ENCODE measurements around the gene EHD4. TPM values are rescaled to one million over a fixed set of nuclear protein-coding genes. Genes with fewer than 3 reads are reported as not detected.

The EHD4 gene
- total RNA-seq, 2 experiments from 2014 or later, result 23.5 to 23.6 TPM

- DNase-seq, result no peak
- peaks cover 15% of the 10 kb centered on the region for H3K36me3 Mint-ChIP-seq
- no peak overlapping the region for H3K4me3 Mint-ChIP-seq
- no peak overlapping the region for H3K27ac Mint-ChIP-seq
- no peaks in the 10 kb centered on the region for H3K27me3 Mint-ChIP-seq
- H3K9me3 Mint-ChIP-seq, result peaks cover 3% of the 10 kb centered on the region
- peaks cover 16% of the 10 kb centered on the region for H3K4me1 Mint-ChIP-seq
Observed at GRCh38 chr15:41961001-41961518, 11.3 kb downstream of the EHD4 start.

- peaks cover 3% of the 10 kb centered on the region for H3K9me3 Mint-ChIP-seq
- no peaks in the 10 kb centered on the region for H3K27me3 Mint-ChIP-seq
- H3K4me3 Mint-ChIP-seq, result no peak overlapping the region
Observed at GRCh38 chr15:41958002-41958420, 14.3 kb downstream of the EHD4 start.

GRCh38 chr15:41957021-41957897 lies 15.1 kb downstream of the EHD4 start:
- H3K4me3 Mint-ChIP-seq, result no peak overlapping the region
- peaks cover 12% of the 10 kb centered on the region for H3K4me1 Mint-ChIP-seq
- peaks cover 2% of the 10 kb centered on the region for H3K9me3 Mint-ChIP-seq
- H3K27me3 Mint-ChIP-seq, result no peaks in the 10 kb centered on the region
- DNase-seq, result no peak
- H3K36me3 Mint-ChIP-seq, result peaks cover 13% of the 10 kb centered on the region
- H3K27ac Mint-ChIP-seq, result no peak overlapping the region

More at GRCh38 chr15:41958002-41958420, 14.3 kb downstream of the EHD4 start:
- no peak overlapping the region for H3K27ac Mint-ChIP-seq
- no peak for DNase-seq
- H3K4me1 Mint-ChIP-seq, result peaks cover 12% of the 10 kb centered on the region
- H3K36me3 Mint-ChIP-seq, result peaks cover 11% of the 10 kb centered on the region

GRCh38 chr15:41955807-41956525 lies 16.4 kb downstream of the EHD4 start:
- DNase-seq, result no peak
- no peaks in the 10 kb centered on the region for H3K9me3 Mint-ChIP-seq

GRCh38 chr15:41955100-41955499 lies 17.3 kb downstream of the EHD4 start:
- H3K9me3 Mint-ChIP-seq, result no peaks in the 10 kb centered on the region
- peaks cover 7% of the 10 kb centered on the region for H3K36me3 Mint-ChIP-seq
- no peaks in the 10 kb centered on the region for H3K27me3 Mint-ChIP-seq
- DNase-seq, result no peak
- H3K27ac Mint-ChIP-seq, result no peak overlapping the region
- no peak overlapping the region for H3K4me3 Mint-ChIP-seq
- peaks cover 6% of the 10 kb centered on the region for H3K4me1 Mint-ChIP-seq

More at GRCh38 chr15:41955807-41956525, 16.4 kb downstream of the EHD4 start:
- Mint-ChIP-seq H3K36me3 (peaks cover 7% of the 10 kb centered on the region), H3K27ac (no peak overlapping the region), H3K27me3 (no peaks in the 10 kb centered on the region), H3K4me3 (no peak overlapping the region), H3K4me1 (peaks cover 6% of the 10 kb centered on the region)

GRCh38 chr15:41954036-41954435 lies 18.3 kb downstream of the EHD4 start:
- Mint-ChIP-seq H3K4me3 (no peak overlapping the region), H3K36me3 (peaks cover 7% of the 10 kb centered on the region), H3K27me3 (no peaks in the 10 kb centered on the region), H3K27ac (no peak overlapping the region), H3K9me3 (no peaks in the 10 kb centered on the region), H3K4me1 (peaks cover 6% of the 10 kb centered on the region)
- no peak for DNase-seq

- Mint-ChIP-seq H3K4me3 (no peak overlapping the region), H3K9me3 (no peaks in the 10 kb centered on the region), H3K36me3 (peaks cover 7% of the 10 kb centered on the region), H3K27ac (no peak overlapping the region), H3K4me1 (no peaks in the 10 kb centered on the region), H3K27me3 (no peaks in the 10 kb centered on the region)
- no peak for DNase-seq
Observed at GRCh38 chr15:41952013-41952563, 20.3 kb downstream of the EHD4 start.

- H3K27ac Mint-ChIP-seq, result no peak overlapping the region
Observed at GRCh38 chr15:41951571-41951970, 20.8 kb downstream of the EHD4 start.

GRCh38 chr15:41950489-41950888 lies 21.9 kb downstream of the EHD4 start:
- no peak overlapping the region for H3K27ac Mint-ChIP-seq
- H3K9me3 Mint-ChIP-seq, result no peaks in the 10 kb centered on the region
- no peak overlapping the region for H3K4me3 Mint-ChIP-seq
- DNase-seq, result no peak
- no peaks in the 10 kb centered on the region for H3K4me1 Mint-ChIP-seq
- no peaks in the 10 kb centered on the region for H3K27me3 Mint-ChIP-seq
- H3K36me3 Mint-ChIP-seq, result peaks cover 7% of the 10 kb centered on the region

More at GRCh38 chr15:41951571-41951970, 20.8 kb downstream of the EHD4 start:
- no peaks in the 10 kb centered on the region for H3K4me1 Mint-ChIP-seq
- no peak overlapping the region for H3K4me3 Mint-ChIP-seq
- no peaks in the 10 kb centered on the region for H3K27me3 Mint-ChIP-seq
- no peak for DNase-seq
- no peaks in the 10 kb centered on the region for H3K9me3 Mint-ChIP-seq
- H3K36me3 Mint-ChIP-seq, result peaks cover 7% of the 10 kb centered on the region

GRCh38 chr15:41950127-41950483 lies 22.3 kb downstream of the EHD4 start:
- H3K9me3 Mint-ChIP-seq, result no peaks in the 10 kb centered on the region
- H3K27ac Mint-ChIP-seq, result no peak overlapping the region
- no peaks in the 10 kb centered on the region for H3K4me1 Mint-ChIP-seq
- no peaks in the 10 kb centered on the region for H3K27me3 Mint-ChIP-seq
- no peak overlapping the region for H3K4me3 Mint-ChIP-seq
- DNase-seq, result no peak
- peaks cover 7% of the 10 kb centered on the region for H3K36me3 Mint-ChIP-seq

GRCh38 chr15:41949401-41950126 lies 22.8 kb downstream of the EHD4 start:
- no peak overlapping the region for H3K4me3 Mint-ChIP-seq
- H3K36me3 Mint-ChIP-seq, result peaks cover 7% of the 10 kb centered on the region
- no peaks in the 10 kb centered on the region for H3K9me3 Mint-ChIP-seq
- no peaks in the 10 kb centered on the region for H3K4me1 Mint-ChIP-seq
- no peak for DNase-seq
- H3K27ac Mint-ChIP-seq, result no peak overlapping the region
- H3K27me3 Mint-ChIP-seq, result no peaks in the 10 kb centered on the region

GRCh38 chr15:41948490-41948889 lies 23.9 kb downstream of the EHD4 start:
- DNase-seq, result no peak
- Mint-ChIP-seq H3K27me3 (no peaks in the 10 kb centered on the region), H3K27ac (no peak overlapping the region), H3K4me3 (no peak overlapping the region), H3K4me1 (no peaks in the 10 kb centered on the region), H3K36me3 (peaks cover 7% of the 10 kb centered on the region), H3K9me3 (no peaks in the 10 kb centered on the region)

- Mint-ChIP-seq H3K27me3 (no peaks in the 10 kb centered on the region), H3K4me3 (no peak overlapping the region), H3K36me3 (no peaks in the 10 kb centered on the region), H3K27ac (no peak overlapping the region), H3K9me3 (no peaks in the 10 kb centered on the region), H3K4me1 (no peaks in the 10 kb centered on the region)
- no peak for DNase-seq
Observed at GRCh38 chr15:41946970-41947369, 25.4 kb downstream of the EHD4 start.

GRCh38 chr15:41945731-41946130 lies 26.6 kb downstream of the EHD4 start:
- H3K36me3 Mint-ChIP-seq, result peaks cover under 1% of the 10 kb centered on the region
- DNase-seq, result no peak
- peaks cover 5% of the 10 kb centered on the region for H3K4me1 Mint-ChIP-seq
- H3K4me3 Mint-ChIP-seq, result no peak overlapping the region
- no peaks in the 10 kb centered on the region for H3K27me3 Mint-ChIP-seq
- no peaks in the 10 kb centered on the region for H3K9me3 Mint-ChIP-seq
- no peak overlapping the region for H3K27ac Mint-ChIP-seq

All from activated naive CD8-positive, alpha-beta T cell treated with anti-CD3 and anti-CD28 coated beads for 36 hours (primary cell).